WERI-Rb-1 (cell line): Measurements from ENCODE around the gene HEXIM1.
A peak's percentile ranks its signal among the peaks of the same experiment; 100 is the strongest.

ENCODE experiments used
- DNase-seq: peaks from one replicate; pipeline ENCODE4 v3.0.0-alpha.2; 2020
- H3K27ac ChIP-seq: fragments of 250-450 bp; sonication (Bioruptor Pico); 2 replicates; pipeline ENCODE4 v1.5.1; 2020; ENCODE audit warnings: mild to moderate bottlenecking, moderate library complexity
- H3K27me3 ChIP-seq: fragments of 250-450 bp; sonication (Bioruptor Pico); 2 replicates; pipeline ENCODE4 v1.5.1; 2021; ENCODE audit warnings: mild to moderate bottlenecking, low read depth, moderate library complexity; ENCODE audit not compliant: insufficient read depth, severe bottlenecking
- H3K36me3 ChIP-seq: fragments of 250-450 bp; sonication (Bioruptor Pico); 2 replicates; pipeline ENCODE4 v1.5.1; 2020; ENCODE audit warnings: mild to moderate bottlenecking, moderate library complexity
- H3K4me3 ChIP-seq: 2 replicates; pipeline ENCODE4 v1.5.1; 2011; ENCODE audit warnings: low read depth, mild to moderate bottlenecking, control low read depth, low read length
- H3K9me3 ChIP-seq: fragments of 250-450 bp; sonication (Bioruptor Pico); 2 replicates; pipeline ENCODE4 v1.5.1; 2021; ENCODE audit warnings: mild to moderate bottlenecking, moderate library complexity; ENCODE audit not compliant: severe bottlenecking
- CTCF ChIP-seq: IDR thresholded peaks from 2 replicates; pipeline ENCODE4 v1.5.1; 2011; ENCODE audit warnings: low read depth, mild to moderate bottlenecking, control low read depth, inconsistent platforms, low read length

HEXIM1 gene

GRCh38 chr17:45175759-45176115, 27.5 kb downstream of the HEXIM1 start:
- no peak for TF ChIP-seq CTCF
- Histone ChIP-seq H3K4me3 (no peak overlapping the region), H3K9me3 (no peaks in the 10 kb centered on the region), H3K27me3 (no peaks in the 10 kb centered on the region), H3K27ac (peak overlapping the region; percentile 61), H3K36me3 (peaks cover 3% of the 10 kb centered on the region; the same call in 1 of the 2 replicates)
- DNase-seq = no peak

- peak overlapping the region; percentile 9; the same call in 1 of the 2 replicates for H3K27ac ChIP-seq
- no peak for DNase-seq
- no peaks in the 10 kb centered on the region for H3K27me3 ChIP-seq
These were observed 29.3 kb downstream of the HEXIM1 start for GRCh38 chr17:45177563-45177962.

GRCh38 chr17:45184144-45184543, 35.9 kb downstream of the HEXIM1 start:
- TF ChIP-seq CTCF = no peak
- Histone ChIP-seq H3K27me3 (no peaks in the 10 kb centered on the region), H3K4me3 (no peak overlapping the region), H3K9me3 (no peaks in the 10 kb centered on the region), H3K36me3 (no peaks in the 10 kb centered on the region), H3K27ac (no peak overlapping the region)
- peak; percentile 30 for DNase-seq

More at GRCh38 chr17:45177563-45177962, 29.3 kb downstream of the HEXIM1 start:
- Histone ChIP-seq H3K9me3 (no peaks in the 10 kb centered on the region), H3K4me3 (no peak overlapping the region), H3K36me3 (no peaks in the 10 kb centered on the region)
- TF ChIP-seq CTCF = no peak

GRCh38 chr17:45186801-45187354, 38.6 kb downstream of the HEXIM1 start:
- DNase-seq = no peak
- TF ChIP-seq CTCF = no peak
- no peaks in the 10 kb centered on the region for H3K27me3 ChIP-seq
- H3K9me3 ChIP-seq = no peaks in the 10 kb centered on the region
- H3K27ac ChIP-seq = no peak overlapping the region
- no peaks in the 10 kb centered on the region for H3K36me3 ChIP-seq
- no peak overlapping the region for H3K4me3 ChIP-seq

- no peak for DNase-seq
- no peak for TF ChIP-seq CTCF
- no peaks in the 10 kb centered on the region for H3K36me3 ChIP-seq
- no peak overlapping the region for H3K27ac ChIP-seq
- H3K27me3 ChIP-seq = no peaks in the 10 kb centered on the region
- no peak overlapping the region for H3K4me3 ChIP-seq
- no peaks in the 10 kb centered on the region for H3K9me3 ChIP-seq
These were observed 40.7 kb downstream of the HEXIM1 start for GRCh38 chr17:45189009-45189408.

- peaks cover 4% of the 10 kb centered on the region for H3K9me3 ChIP-seq
- DNase-seq = no peak
- no peaks in the 10 kb centered on the region for H3K36me3 ChIP-seq
These were observed 42.4 kb downstream of the HEXIM1 start for GRCh38 chr17:45190503-45191255.

More at GRCh38 chr17:45190503-45191255, 42.4 kb downstream of the HEXIM1 start:
- Histone ChIP-seq H3K27me3 (no peaks in the 10 kb centered on the region), H3K4me3 (no peak overlapping the region), H3K27ac (no peak overlapping the region)
- no peak for TF ChIP-seq CTCF
